CD1c-positive myeloid dendritic cell (primary cell): Measurements from ENCODE around the gene PMPCB.

Source experiments
- DNase-seq: peaks from one replicate; pipeline ENCODE4 v3.0.0-alpha.2; 2016; ENCODE audit errors: extremely low spot score

Gene PMPCB

DNA sequence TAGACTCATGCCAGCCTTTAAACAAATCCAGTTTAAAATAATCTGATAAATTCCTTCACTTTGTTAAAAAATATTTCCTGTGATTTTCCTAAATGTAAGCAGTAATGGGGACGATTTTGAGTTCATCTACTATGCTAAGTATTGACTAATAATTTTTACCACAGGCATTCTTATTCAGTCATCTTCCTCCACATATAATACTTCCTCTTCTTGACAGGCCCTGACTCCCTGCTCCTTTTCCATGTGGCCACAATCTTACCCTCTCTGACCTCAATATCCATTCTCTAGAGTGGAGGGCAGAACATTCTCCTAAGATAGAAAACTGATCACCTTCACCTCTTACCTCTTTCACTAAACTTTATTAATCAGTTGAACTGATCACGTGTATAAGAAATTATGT is 39.5 kb downstream of the PMPCB start:
- peak; percentile 26 for DNase-seq

DNA sequence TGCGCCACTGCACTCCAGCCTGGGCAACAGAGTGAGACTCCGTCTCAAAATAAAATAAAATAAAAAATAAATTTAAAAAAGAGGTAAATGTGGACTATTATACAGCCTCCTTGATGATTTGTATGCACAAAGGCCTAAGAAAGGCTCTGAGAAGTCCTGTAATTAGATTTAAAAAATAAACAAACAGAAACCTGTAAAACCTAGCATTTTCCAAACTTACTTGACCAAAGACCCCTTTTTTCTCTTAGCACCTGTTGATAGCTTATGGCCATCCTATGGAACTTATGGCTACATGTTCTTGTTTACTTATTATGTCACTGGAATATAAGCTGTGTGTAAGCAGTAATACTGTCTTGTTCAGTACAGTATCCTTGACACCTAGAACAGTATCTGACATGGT is 41.6 kb downstream of the PMPCB start:
- DNase-seq, result no peak

DNA sequence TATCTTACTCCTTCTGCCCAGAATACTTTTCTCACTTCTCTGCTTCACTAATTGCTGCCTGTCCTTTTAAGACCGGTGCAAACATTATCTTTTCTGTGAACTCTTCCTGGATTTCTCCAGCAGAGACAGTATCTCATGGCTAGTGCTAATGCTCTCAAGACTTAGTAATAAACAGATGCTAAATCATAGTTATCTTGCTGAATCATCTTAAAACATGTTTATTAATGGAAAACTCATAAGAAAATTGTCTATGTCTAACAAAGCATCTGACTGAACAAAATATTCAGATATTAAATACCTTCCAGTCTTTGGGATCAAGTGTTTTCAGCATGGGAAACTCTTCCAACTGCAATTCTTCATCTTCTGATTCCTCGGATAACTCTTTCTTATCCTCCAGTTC is 44.2 kb downstream of the PMPCB start:
- DNase-seq, result no peak

- DNase-seq, result no peak
These were observed 46.1 kb downstream of the PMPCB start for GRCh38 chr7:103343332-103343731.

- DNase-seq, result peak; percentile 50
These were observed 46.7 kb downstream of the PMPCB start for GRCh38 chr7:103343758-103344452.

GRCh38 chr7:103344453-103345149 is 47.4 kb downstream of the PMPCB start, which contains the start of gene DNAJC2:
Gene DNAJC2 (minus strand): TSS chr7:103344767. CDS start chr7:103344622, 145 bp downstream.
- peak; percentile 95 for DNase-seq

DNA sequence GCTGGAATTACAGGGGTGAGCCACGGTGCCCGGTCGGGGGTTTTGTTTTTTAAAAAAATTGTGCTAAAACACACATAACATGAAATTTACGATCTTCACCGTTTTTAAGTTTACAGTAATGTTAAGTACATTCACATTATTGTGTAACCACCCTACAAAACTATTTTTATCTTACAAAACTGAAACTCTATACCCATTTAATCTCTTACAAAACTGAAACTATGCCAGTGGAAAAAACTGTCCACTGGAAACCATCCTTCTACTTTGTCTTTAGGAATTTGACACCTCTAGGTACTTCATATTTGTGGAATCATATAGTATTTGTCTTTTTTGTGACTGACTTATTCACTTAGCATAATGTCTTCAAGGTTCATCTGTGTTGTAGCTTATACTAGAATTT is 49.2 kb downstream of the PMPCB start:
- DNase-seq, result no peak

DNA sequence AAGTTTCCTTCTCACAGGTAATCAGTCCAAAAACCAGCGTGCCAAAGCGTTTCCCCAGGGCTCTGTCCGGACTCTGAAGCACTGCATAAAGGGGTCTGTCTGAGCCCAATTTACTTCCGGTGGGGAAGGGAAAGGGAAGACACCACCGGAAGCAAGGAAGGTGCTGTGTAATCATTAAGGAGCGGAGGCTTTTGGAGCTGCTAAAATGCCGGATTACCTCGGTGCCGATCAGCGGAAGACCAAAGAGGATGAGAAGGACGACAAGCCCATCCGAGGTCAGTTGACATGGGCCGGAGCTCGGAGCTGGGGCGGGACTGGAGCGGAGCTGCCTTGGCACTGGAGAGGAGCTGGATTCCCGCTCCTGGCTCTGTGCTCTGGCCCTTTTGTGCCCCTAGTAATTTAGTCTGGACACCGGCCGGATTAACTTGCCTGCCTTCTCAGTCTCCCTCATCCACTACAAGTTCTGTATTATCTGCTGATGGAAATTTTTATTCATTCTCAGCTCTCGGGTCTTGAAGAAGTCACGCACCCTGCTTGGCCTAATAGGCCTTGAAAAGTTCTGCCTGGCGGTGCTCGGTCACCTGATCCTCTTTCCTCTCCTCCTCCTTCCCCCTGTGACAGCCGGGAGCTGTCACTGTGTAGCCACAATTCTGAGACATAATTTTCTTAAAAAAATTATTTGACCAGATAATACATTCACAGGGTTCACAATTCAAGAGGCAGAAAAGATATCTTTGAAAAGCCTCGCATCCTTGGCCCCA is 50.5 kb downstream of the PMPCB start, which contains the start of gene PSMC2:
PSMC2 (plus strand) TSS at position 137 of the 761 bp plus-strand sequence; CDS start at position 206, 69 bp downstream.
- peak; percentile 92 for DNase-seq

- DNase-seq, result no peak
These were observed 51.2 kb downstream of the PMPCB start for GRCh38 chr7:103348452-103348851.

- no peak for DNase-seq
These were observed 51.7 kb downstream of the PMPCB start for GRCh38 chr7:103348959-103349358.

DNA sequence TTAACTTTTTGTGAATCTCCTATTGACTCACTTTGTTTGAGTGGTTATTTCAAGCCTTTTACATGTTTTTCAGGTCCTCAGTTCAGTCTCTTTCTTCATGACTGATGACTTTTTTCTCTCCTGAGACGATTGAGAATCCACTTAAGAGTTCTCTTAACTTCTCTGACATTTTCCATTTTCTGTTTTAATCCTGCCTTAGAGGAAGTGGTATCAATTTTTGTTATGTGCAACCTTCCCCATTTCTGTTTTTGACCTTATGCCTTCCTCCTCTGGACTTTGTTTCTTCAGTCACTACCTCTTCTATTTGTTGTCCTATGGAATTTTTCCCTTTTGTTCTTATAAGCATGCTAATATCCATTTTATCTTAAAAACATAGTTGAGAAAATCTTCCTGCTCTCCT is 52.6 kb downstream of the PMPCB start:
- peak; percentile 42 for DNase-seq
